Regular cardiac myocyte (primary cell): ENCODE results near the gene FAM156A. TPM values are rescaled to one million over a fixed set of nuclear protein-coding genes. Genes with fewer than 3 reads are reported as not detected.

ENCODE experiments used
- total RNA-seq: library from RNA; depleted of rRNA; stranded (reverse); fragments of >200 nt; gene quantifications from 2 replicates; pipeline ENCODE4 v1.2.3, GENCODE V29; 2014

The FAM156A gene, protein sequence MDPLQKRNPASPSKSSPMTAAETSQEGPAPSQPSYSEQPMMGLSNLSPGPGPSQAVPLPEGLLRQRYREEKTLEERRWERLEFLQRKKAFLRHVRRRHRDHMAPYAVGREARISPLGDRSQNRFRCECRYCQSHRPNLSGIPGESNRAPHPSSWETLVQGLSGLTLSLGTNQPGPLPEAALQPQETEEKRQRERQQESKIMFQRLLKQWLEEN
- total RNA-seq, result 11.3 and 20.9 TPM in 2 replicates

GRCh38 chrX:52958113-52958959 lies at the start of gene FAM156A:
Gene FAM156A, minus strand, starts transcription at chrX:52958518. Its CDS starts 9,930 bp downstream, at chrX:52948588.

Other genes with a start within 250 kb of the FAM156A start
- gene SSX2B, start 207.3 kb downstream of the FAM156A start, total RNA-seq, result not detected in 2 replicates
- gene SPANXN5, start 161.1 kb downstream of the FAM156A start, total RNA-seq, result not detected in 2 replicates
- gene XAGE5, start 147.2 kb downstream of the FAM156A start, total RNA-seq, result not detected in 2 replicates
- not detected in 2 replicates for gene XAGE3, start 90.4 kb downstream of the FAM156A start, total RNA-seq
- gene FAM156B, start 61.2 kb downstream of the FAM156A start, total RNA-seq, result 17.2 and 17.6 TPM in 2 replicates
- gene GPR173, start 90.3 kb upstream of the FAM156A start, total RNA-seq, result 2.0 and 2.1 TPM in 2 replicates
- 13.0 and 15.5 TPM in 2 replicates for gene TSPYL2, start 123.8 kb upstream of the FAM156A start, total RNA-seq
- gene KANTR, start 135.6 kb upstream of the FAM156A start, total RNA-seq, result 2.9 and 7.3 TPM in 2 replicates